GM12801 (cell line): ENCODE data around the gene PIK3R4.

Experiments used
- TF ChIP-seq, protein P1 (sequence below): IDR thresholded peaks from one replicate; pipeline ENCODE4 v1.5.1; 2011; ENCODE audit warnings: control low read depth; ENCODE audit not compliant: insufficient read length; ENCODE audit errors: extremely low read depth

PIK3R4 gene

DNA sequence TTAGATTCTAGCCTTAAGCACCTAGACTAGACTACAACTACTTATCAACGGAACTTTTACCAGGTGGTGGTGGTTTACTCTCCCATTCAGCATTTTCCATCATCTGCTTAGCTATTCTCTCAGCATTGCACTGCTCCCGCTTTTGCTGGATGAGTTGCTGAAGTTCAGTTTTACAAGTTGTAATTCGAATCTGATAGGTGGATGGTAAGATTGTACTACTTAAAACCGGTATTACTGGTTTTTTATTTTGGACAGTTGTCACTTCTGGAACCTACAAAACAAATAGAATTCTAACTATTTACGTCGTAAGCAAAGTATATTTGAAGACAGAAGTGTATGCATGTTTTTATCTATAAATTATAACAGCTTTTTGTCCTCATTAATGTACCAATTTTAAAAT lies 41.1 kb downstream of the PIK3R4 start:
- TF ChIP-seq, protein P1, sequence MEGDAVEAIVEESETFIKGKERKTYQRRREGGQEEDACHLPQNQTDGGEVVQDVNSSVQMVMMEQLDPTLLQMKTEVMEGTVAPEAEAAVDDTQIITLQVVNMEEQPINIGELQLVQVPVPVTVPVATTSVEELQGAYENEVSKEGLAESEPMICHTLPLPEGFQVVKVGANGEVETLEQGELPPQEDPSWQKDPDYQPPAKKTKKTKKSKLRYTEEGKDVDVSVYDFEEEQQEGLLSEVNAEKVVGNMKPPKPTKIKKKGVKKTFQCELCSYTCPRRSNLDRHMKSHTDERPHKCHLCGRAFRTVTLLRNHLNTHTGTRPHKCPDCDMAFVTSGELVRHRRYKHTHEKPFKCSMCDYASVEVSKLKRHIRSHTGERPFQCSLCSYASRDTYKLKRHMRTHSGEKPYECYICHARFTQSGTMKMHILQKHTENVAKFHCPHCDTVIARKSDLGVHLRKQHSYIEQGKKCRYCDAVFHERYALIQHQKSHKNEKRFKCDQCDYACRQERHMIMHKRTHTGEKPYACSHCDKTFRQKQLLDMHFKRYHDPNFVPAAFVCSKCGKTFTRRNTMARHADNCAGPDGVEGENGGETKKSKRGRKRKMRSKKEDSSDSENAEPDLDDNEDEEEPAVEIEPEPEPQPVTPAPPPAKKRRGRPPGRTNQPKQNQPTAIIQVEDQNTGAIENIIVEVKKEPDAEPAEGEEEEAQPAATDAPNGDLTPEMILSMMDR, result no peak

DNA sequence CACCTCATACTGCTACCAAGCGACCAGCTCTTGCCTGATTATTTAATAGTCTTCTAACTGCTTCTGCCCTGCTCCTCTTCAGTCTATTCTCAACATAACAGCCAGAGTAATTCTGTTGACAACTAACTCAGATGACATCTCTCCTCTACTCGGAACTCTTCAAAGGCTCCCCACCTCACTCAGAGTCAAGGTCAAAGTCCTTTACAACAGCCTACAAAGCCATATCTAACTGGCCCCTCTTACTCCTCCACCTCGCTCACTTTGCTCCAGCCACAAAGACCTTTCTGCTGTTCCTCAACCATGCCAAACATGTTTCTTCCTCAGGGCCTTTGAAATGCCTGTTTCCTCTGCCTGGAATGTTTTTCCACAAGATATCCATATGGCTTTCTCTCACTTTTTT lies 43.6 kb downstream of the PIK3R4 start:
- TF ChIP-seq, protein P1, result no peak

DNA sequence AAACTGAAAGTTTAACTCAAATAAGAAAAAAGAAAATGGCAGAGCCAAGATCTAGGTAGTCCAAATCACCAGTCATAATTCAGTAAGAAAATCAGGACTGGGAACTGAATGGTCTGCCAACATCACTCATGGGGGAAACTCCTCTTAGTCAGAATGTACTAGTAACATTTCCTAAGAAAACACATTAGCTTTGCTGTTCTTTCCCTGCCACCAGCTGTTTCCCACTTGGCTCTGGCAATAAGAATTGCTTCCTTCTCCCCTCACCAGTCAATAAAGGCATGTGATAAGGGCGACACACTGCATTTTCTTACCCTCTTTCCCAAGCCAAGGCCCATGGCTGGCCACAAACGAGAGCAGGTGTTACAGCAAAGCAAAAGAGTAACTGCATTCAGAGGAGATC lies 46.1 kb downstream of the PIK3R4 start:
- TF ChIP-seq, protein P1, result no peak

DNA sequence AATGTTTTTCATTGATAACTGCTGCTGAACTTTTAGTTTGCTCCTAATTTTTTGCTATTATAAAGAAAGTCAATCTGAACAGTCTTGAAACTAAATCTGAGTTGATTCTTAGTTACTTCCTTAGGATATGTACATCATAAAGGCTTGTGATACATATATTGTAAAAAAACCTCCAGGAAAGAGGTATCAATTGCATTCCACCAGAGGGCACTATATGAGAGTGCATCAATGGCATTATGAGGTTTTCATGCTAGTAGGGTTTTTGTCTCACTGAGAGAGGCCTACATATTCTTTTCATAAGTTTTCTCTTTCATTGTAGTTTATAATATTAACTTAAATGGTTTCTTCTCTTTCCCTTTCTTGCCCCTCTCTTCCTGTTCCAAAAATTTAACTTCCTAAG lies 46.9 kb downstream of the PIK3R4 start:
- TF ChIP-seq, protein P1, result no peak

DNA sequence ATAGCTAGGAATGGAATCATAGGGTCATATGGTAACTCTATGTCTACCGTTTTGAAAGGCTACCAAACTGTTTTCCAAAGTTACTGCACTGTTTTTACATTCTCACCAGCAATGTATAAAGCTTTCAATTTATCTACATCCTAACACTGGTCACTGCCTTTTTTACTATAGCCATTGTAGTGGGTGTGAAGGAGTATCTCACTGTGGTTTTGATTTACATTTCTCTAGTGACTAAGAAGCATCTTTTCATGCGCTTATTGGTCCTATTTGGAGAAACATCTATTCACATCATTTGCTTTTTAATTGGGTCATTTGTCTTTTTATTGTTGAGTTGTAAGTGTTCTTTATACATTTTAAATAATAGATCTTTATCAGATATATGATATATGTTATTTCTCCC lies 53.3 kb downstream of the PIK3R4 start:
- TF ChIP-seq, protein P1, result no peak

DNA sequence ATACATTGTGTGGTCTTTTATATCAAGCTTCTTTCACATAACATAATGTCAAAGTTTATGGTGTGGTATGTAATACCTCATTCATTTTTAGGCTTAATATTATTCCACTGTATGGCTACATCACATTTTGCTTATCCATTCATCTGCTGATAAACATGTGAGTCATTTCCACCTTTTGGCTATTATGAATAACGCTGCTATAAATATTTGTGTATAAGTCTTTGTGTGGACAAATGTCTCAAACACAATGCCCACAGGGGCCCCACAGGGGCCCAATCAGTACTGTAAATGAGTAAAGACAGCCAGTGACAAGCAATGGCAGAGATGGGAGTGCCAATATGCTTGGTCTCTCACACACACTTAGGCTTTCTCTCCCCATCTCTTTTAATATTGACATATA lies 54.2 kb downstream of the PIK3R4 start:
- TF ChIP-seq, protein P1, result no peak

DNA sequence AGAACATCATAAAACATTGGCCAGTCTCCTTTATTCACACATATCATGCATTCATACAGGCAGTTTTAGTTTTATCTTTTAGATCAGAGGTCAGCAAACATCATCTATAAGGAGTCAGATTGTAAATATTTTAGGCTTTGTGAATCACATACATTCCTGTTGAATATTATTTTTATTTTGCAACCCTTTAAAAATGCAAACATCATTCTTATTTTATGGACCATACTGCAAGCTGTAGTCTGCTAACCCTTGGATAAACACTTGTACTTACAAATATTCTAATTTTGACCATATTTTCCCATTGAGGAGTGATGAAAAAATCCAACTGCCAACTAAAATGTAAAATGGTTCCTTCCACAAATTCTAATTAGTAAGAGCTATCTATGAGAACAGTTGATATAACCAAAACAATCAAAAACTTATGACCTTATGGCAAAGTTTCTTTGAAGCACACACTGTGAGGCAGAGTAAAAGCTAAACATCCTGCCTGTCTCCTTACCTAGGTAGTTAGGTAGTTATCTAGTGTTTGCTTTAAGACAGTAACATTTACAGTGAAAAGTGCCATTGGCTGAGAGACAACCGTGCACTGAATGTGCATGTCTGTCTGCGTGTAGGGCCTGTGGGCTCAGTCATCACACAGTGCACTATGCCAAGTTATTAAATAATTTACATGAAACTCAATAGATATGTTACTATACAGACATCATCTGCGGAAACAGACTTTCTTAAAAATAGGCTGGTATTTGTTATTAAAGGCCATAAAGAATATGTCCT lies 57.7 kb downstream of the PIK3R4 start:
- TF ChIP-seq, protein P1, result no peak
